ENCODE data around the gene EXOC6B.
A peak's percentile ranks its signal among the peaks of the same experiment; 100 is the strongest.

Gene EXOC6B

GRCh38 chr2:72788756-72789155 is 37.1 kb downstream of the EXOC6B start:
- no peak for DNase-seq

GRCh38 chr2:72785517-72785916 is 40.3 kb downstream of the EXOC6B start:
- DNase-seq = no peak

- no peak for DNase-seq
Measured at GRCh38 chr2:72782520-72782919, 43.3 kb downstream of the EXOC6B start.

- no peak for DNase-seq
Measured at GRCh38 chr2:72781480-72781879, 44.4 kb downstream of the EXOC6B start.

GRCh38 chr2:72780477-72780876 is 45.4 kb downstream of the EXOC6B start:
- DNase-seq = no peak

- no peak for DNase-seq
Measured at GRCh38 chr2:72779495-72779894, 46.3 kb downstream of the EXOC6B start.

- no peak for DNase-seq
Measured at GRCh38 chr2:72778410-72778809, 47.4 kb downstream of the EXOC6B start.

- peak; percentile 45 for DNase-seq
Measured at GRCh38 chr2:72770879-72771461, 54.9 kb downstream of the EXOC6B start.

- no peak for DNase-seq
Measured at GRCh38 chr2:72765997-72766609, 59.7 kb downstream of the EXOC6B start.

GRCh38 chr2:72762276-72762675 is 63.6 kb downstream of the EXOC6B start:
- no peak for DNase-seq

GRCh38 chr2:72759755-72760154 is 66.1 kb downstream of the EXOC6B start:
- DNase-seq = no peak

GRCh38 chr2:72757177-72757775 is 68.6 kb downstream of the EXOC6B start:
- DNase-seq = no peak

GRCh38 chr2:72755647-72756423 is 70.0 kb downstream of the EXOC6B start:
- no peak for DNase-seq

GRCh38 chr2:72754628-72755320 is 71.1 kb downstream of the EXOC6B start:
- DNase-seq = no peak

GRCh38 chr2:72750977-72751639 is 74.7 kb downstream of the EXOC6B start:
- DNase-seq = no peak

GRCh38 chr2:72750466-72750865 is 75.4 kb downstream of the EXOC6B start:
- no peak for DNase-seq

GRCh38 chr2:72747344-72747743 is 78.5 kb downstream of the EXOC6B start:
- DNase-seq = no peak

GRCh38 chr2:72745679-72746368 is 80.0 kb downstream of the EXOC6B start:
- DNase-seq = no peak

- DNase-seq = no peak
Measured at GRCh38 chr2:72744049-72744448, 81.8 kb downstream of the EXOC6B start.

GRCh38 chr2:72743481-72743880 is 82.4 kb downstream of the EXOC6B start:
- DNase-seq = no peak

- DNase-seq = no peak
Measured at GRCh38 chr2:72738096-72738495, 87.7 kb downstream of the EXOC6B start.

GRCh38 chr2:72734432-72734831 is 91.4 kb downstream of the EXOC6B start:
- no peak for DNase-seq
